Glutamatergic neuron (in vitro differentiated cells): ENCODE measurements around the gene LCP1. TPM values are rescaled to one million over a fixed set of nuclear protein-coding genes. Genes with fewer than 3 reads are reported as not detected.
"Not testable (repeated sequence)": the region's sequence is repeated elsewhere in the genome, so short reads cannot be mapped to it uniquely, and the experiment has no call there.

ENCODE experiments used
- DNase-seq: peaks from one replicate; pipeline ENCODE4 v3.0.0; 2022
- H3K27ac Mint-ChIP-seq: one replicate; pipeline ENCODE4 v1.8.0; 2020; ENCODE audit warnings: mild to moderate bottlenecking, mixed read lengths, inconsistent platforms; ENCODE audit not compliant: unreplicated experiment
- H3K27me3 Mint-ChIP-seq: one replicate; pipeline ENCODE4 v1.8.0; 2020; ENCODE audit warnings: mild to moderate bottlenecking, moderate library complexity, mixed read lengths, inconsistent platforms; ENCODE audit not compliant: unreplicated experiment
- H3K36me3 Mint-ChIP-seq: one replicate; pipeline ENCODE4 v1.8.0; 2020; ENCODE audit warnings: mild to moderate bottlenecking, mixed read lengths, inconsistent platforms; ENCODE audit not compliant: unreplicated experiment
- H3K4me1 Mint-ChIP-seq: one replicate; pipeline ENCODE4 v1.8.0; 2020; ENCODE audit warnings: mild to moderate bottlenecking, low read depth, mixed read lengths, inconsistent platforms; ENCODE audit not compliant: unreplicated experiment
- H3K4me3 Mint-ChIP-seq: one replicate; pipeline ENCODE4 v1.8.0; 2020; ENCODE audit warnings: mild to moderate bottlenecking, mixed read lengths, inconsistent platforms; ENCODE audit not compliant: unreplicated experiment
- H3K9me3 Mint-ChIP-seq: one replicate; pipeline ENCODE4 v1.8.0; 2020; ENCODE audit warnings: mild to moderate bottlenecking, moderate library complexity, mixed read lengths, inconsistent platforms; ENCODE audit not compliant: unreplicated experiment
- total RNA-seq: library from RNA; stranded (reverse); fragmentation: NEBNext Ultra II Directional; extraction: Animal tissue kit (Norgen Biotek cat#: 25700); gene quantifications from one replicate; pipeline ENCODE4 v1.2.1, GENCODE V29; 2021; ENCODE audit not compliant: unreplicated experiment
- TF ChIP-seq, protein P1 (sequence below): fragments of 200-600 bp; sonication (generic); IDR thresholded peaks from one replicate; pipeline ENCODE4 v1.5.0; 2021; ENCODE audit not compliant: partially characterized antibody, unreplicated experiment

Gene LCP1
- total RNA-seq, 1 donor from 2014 or later, result 0.71 TPM

DNA sequence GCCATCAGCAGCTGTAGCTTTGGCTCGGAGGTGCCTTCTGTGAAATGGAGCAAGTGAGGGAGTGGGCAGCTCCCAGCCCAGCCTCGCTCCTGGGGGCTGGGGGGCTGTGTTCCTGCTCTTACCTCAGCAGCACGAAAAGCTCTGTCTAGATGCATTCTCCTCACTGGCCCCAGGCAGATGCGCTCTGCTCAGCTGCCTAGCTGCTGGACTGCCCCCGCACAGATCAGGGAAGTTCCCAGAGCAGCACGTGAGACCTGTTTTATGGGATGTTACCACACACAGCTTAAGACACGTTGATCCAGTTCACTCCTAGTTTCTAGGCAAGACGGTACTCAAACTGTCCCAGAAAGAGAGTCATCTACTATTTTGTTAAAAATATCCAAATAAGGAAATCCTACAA lies 13.6 kb downstream of the LCP1 start:
- H3K4me1 Mint-ChIP-seq, result peaks cover 6% of the 10 kb centered on the region
- TF ChIP-seq, protein P1, sequence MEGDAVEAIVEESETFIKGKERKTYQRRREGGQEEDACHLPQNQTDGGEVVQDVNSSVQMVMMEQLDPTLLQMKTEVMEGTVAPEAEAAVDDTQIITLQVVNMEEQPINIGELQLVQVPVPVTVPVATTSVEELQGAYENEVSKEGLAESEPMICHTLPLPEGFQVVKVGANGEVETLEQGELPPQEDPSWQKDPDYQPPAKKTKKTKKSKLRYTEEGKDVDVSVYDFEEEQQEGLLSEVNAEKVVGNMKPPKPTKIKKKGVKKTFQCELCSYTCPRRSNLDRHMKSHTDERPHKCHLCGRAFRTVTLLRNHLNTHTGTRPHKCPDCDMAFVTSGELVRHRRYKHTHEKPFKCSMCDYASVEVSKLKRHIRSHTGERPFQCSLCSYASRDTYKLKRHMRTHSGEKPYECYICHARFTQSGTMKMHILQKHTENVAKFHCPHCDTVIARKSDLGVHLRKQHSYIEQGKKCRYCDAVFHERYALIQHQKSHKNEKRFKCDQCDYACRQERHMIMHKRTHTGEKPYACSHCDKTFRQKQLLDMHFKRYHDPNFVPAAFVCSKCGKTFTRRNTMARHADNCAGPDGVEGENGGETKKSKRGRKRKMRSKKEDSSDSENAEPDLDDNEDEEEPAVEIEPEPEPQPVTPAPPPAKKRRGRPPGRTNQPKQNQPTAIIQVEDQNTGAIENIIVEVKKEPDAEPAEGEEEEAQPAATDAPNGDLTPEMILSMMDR, result no peak
- no peak overlapping the region for H3K27ac Mint-ChIP-seq
- H3K27me3 Mint-ChIP-seq, result peaks cover 3% of the 10 kb centered on the region
- H3K4me3 Mint-ChIP-seq, result no peak overlapping the region
- no peaks in the 10 kb centered on the region for H3K9me3 Mint-ChIP-seq
- no peaks in the 10 kb centered on the region for H3K36me3 Mint-ChIP-seq
- DNase-seq, result no peak

- H3K27ac Mint-ChIP-seq, result no peak overlapping the region
- H3K27me3 Mint-ChIP-seq, result peaks cover 3% of the 10 kb centered on the region
- no peak for DNase-seq
- TF ChIP-seq, protein P1, result no peak
- H3K36me3 Mint-ChIP-seq, result no peaks in the 10 kb centered on the region
- no peak overlapping the region for H3K4me3 Mint-ChIP-seq
- H3K4me1 Mint-ChIP-seq, result peaks cover 6% of the 10 kb centered on the region
- no peaks in the 10 kb centered on the region for H3K9me3 Mint-ChIP-seq
These were observed 14.9 kb downstream of the LCP1 start for GRCh38 chr13:46166947-46167610.

GRCh38 chr13:46166224-46166584 lies 15.8 kb downstream of the LCP1 start:
- peaks cover 4% of the 10 kb centered on the region for H3K9me3 Mint-ChIP-seq
- H3K36me3 Mint-ChIP-seq, result peaks cover 6% of the 10 kb centered on the region
- peaks cover 6% of the 10 kb centered on the region for H3K4me1 Mint-ChIP-seq
- TF ChIP-seq, protein P1, result no peak
- H3K27me3 Mint-ChIP-seq, result peaks cover 3% of the 10 kb centered on the region
- no peak overlapping the region for H3K27ac Mint-ChIP-seq
- H3K4me3 Mint-ChIP-seq, result no peak overlapping the region
- DNase-seq, result no peak

GRCh38 chr13:46165485-46166223 lies 16.3 kb downstream of the LCP1 start:
- DNase-seq, result no peak
- H3K4me3 Mint-ChIP-seq, result no peak overlapping the region
- H3K4me1 Mint-ChIP-seq, result peaks cover 4% of the 10 kb centered on the region
- TF ChIP-seq, protein P1, result no peak
- peaks cover under 1% of the 10 kb centered on the region for H3K27me3 Mint-ChIP-seq
- peaks cover 4% of the 10 kb centered on the region for H3K9me3 Mint-ChIP-seq
- H3K36me3 Mint-ChIP-seq, result peaks cover 6% of the 10 kb centered on the region
- H3K27ac Mint-ChIP-seq, result no peak overlapping the region

DNA sequence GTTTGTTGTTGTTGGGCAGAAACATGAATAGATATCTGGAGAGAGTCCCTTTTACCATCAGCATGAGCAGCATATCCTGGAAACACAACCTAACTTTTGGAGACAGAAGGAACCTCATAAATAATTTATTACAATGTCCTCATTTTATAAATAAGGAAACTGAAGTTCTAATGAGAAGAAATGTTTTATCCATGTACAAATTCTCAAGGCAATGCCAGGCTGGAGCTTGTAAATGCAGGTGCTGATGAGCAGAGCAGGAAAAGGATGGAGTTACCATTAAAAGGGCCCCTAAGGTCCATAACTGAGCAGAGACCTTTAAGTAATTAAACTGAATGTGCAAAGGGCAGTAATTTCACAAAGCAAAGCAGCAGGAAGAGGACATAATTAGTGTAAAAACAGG lies 17.3 kb downstream of the LCP1 start:
- H3K4me3 Mint-ChIP-seq, result no peak overlapping the region
- H3K4me1 Mint-ChIP-seq, result peaks cover 2% of the 10 kb centered on the region
- TF ChIP-seq, protein P1, result no peak
- no peak for DNase-seq
- H3K27ac Mint-ChIP-seq, result no peak overlapping the region
- H3K27me3 Mint-ChIP-seq, result no peaks in the 10 kb centered on the region
- H3K9me3 Mint-ChIP-seq, result peaks cover 4% of the 10 kb centered on the region
- H3K36me3 Mint-ChIP-seq, result peaks cover 6% of the 10 kb centered on the region

DNA sequence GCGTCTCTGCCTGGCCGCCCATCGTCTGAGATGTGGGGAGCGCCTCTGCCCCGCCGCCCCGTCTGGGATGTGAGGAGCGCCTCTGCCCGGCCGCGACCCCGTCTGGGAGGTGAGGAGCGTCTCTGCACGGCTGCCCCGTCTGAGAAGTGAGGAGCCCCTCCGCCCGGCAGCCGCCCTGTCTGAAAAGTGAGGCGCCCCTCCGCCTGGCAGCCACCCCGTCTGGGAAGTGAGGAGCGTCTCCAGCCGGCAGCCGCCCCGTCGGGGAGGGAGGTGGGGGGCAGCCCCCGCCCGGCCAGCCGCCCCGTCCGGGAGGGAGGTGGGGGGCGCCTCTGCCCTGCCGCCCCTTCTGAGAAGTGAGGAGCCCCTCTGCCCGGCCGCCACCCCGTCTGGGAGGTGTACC lies 19.2 kb downstream of the LCP1 start:
- not testable (repeated sequence) for H3K4me1 Mint-ChIP-seq, DNase-seq, H3K9me3 Mint-ChIP-seq, H3K4me3 Mint-ChIP-seq, H3K27ac Mint-ChIP-seq, H3K27me3 Mint-ChIP-seq, H3K36me3 Mint-ChIP-seq
